C4-2B (cell line): ENCODE measurements around the gene RIMS1.

Experiments
- H3K27ac ChIP-seq: fragments of 450-650 bp; 2 replicates; pipeline ENCODE4 v1.5.1; 2017
- ZFX ChIP-seq: fragments of 450-650 bp; IDR thresholded peaks from 2 replicates; pipeline ENCODE4 v1.6.1; 2017
- TF ChIP-seq, protein P1 (sequence below): fragments of 450-650 bp; conservative IDR thresholded peaks from 2 replicates; pipeline ENCODE4 v1.5.1; 2017; ENCODE audit warnings: mild to moderate bottlenecking

The RIMS1 gene

DNA sequence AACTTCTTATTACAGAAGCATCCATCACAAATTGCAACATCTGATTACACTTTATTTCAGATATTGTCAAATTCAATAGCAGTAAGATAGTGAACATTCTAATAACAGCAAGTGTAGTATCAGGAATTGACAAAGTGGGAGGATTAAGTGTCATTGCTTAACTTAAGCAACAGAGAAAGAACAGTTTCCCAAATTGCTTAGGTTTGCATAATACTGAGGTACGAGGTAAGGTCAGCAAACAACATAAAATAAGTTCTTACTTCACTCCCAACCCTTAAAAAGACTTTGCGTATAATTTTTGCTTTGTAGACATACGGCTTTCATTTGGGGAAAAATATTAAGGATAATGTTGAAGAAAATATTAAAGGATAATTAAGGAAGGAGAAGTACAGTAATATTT lies 163.0 kb downstream of the RIMS1 start:
- no peak overlapping the region for H3K27ac ChIP-seq
- TF ChIP-seq, protein P1, sequence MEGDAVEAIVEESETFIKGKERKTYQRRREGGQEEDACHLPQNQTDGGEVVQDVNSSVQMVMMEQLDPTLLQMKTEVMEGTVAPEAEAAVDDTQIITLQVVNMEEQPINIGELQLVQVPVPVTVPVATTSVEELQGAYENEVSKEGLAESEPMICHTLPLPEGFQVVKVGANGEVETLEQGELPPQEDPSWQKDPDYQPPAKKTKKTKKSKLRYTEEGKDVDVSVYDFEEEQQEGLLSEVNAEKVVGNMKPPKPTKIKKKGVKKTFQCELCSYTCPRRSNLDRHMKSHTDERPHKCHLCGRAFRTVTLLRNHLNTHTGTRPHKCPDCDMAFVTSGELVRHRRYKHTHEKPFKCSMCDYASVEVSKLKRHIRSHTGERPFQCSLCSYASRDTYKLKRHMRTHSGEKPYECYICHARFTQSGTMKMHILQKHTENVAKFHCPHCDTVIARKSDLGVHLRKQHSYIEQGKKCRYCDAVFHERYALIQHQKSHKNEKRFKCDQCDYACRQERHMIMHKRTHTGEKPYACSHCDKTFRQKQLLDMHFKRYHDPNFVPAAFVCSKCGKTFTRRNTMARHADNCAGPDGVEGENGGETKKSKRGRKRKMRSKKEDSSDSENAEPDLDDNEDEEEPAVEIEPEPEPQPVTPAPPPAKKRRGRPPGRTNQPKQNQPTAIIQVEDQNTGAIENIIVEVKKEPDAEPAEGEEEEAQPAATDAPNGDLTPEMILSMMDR, result no peak
- TF ChIP-seq ZFX, result no peak

DNA sequence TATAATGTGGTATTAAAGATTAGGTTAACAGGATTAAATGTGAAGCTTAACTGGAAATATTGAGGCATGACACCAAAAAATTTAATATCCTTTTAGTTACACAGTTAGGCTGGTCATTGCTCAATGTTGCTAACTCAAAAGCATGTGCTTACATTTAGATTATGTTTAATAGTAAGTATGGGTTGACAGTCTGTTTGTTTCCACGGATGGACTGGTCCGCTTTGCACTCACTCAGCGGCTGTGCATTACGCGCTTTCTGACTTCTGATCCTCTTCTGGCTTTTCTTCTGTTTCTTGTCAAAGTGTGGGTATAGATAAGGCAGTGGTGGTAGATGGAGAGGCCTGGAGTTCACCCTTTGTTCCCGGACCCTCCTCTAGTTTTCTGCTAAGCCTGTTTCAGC lies 174.9 kb downstream of the RIMS1 start:
- no peak overlapping the region for H3K27ac ChIP-seq
- TF ChIP-seq, protein P1, result no peak
- no peak for TF ChIP-seq ZFX

GRCh38 chr6:72064399-72064975 lies 178.1 kb downstream of the RIMS1 start:
- TF ChIP-seq, protein P1, result no peak
- TF ChIP-seq ZFX, result no peak

DNA sequence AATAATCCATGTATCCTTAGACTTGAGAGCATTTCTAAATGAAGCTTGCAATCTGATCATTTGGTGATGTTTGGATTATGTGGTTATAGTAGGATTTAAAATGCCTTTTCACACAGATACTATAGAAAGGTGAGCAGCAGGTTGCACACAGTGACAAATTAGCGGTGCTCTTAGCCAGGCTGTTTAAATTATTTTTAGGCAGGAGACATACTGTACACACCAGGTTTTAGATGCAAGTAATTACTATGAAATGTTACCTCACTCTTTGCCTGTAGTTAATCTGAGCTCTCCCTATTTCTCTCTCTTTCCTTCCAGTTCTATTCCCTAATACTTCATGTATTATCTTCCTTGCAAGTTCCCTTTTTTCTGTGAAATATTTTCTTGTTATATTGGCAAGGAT lies 191.7 kb downstream of the RIMS1 start:
- H3K27ac ChIP-seq, result no peak overlapping the region
- TF ChIP-seq, protein P1, result no peak
- no peak for TF ChIP-seq ZFX

More at GRCh38 chr6:72064399-72064975, 178.1 kb downstream of the RIMS1 start:
- H3K27ac ChIP-seq, result no peak overlapping the region

GRCh38 chr6:72080260-72080941 lies 194.1 kb downstream of the RIMS1 start:
- no peak overlapping the region for H3K27ac ChIP-seq
- TF ChIP-seq ZFX, result no peak
- TF ChIP-seq, protein P1, result no peak

DNA sequence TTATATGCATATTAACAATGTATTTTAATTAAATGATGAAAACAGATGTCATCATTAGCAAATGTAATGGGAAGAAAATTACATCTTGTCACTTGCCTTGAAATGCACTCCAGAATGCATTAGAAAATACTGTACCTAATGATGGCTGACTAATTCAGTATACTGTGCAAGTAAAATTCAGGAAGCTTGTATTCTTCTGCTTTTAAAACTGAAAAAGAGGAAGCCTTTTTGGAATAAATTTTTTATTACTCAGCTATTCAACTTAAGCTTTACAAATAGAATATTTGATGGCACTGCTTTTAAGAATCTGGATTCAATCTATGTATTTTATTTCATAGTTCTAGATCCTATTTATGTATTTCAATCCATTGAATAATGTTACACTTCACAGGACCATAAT lies 195.5 kb downstream of the RIMS1 start:
- TF ChIP-seq, protein P1, result no peak
- TF ChIP-seq ZFX, result no peak
- no peak overlapping the region for H3K27ac ChIP-seq

DNA sequence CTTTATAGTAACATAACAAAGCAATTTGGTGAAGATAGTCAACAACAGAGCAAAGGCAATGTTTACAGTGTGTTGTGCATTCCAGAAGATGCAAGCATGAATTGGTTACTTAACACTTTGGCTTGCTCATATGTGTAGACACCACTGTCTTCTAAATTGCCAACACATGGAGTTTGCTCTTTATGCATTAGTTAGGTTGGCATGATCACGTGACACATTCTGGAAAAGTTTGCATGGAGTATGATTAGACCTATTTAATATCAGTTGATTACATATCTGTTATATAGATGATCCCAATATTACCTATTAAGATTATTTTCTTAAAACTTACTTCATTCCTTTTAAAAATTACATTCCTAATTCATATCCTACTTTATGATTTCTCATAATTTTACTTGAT lies 197.6 kb downstream of the RIMS1 start:
- H3K27ac ChIP-seq, result no peak overlapping the region

More for the DNA sequence above, 197.6 kb downstream of the RIMS1 start:
- TF ChIP-seq ZFX, result no peak
- TF ChIP-seq, protein P1, result no peak
